Spleen (tissue), 11 donors: ENCODE data around the gene ALKBH2. TPM values are rescaled to one million over a fixed set of nuclear protein-coding genes. Genes with fewer than 3 reads are reported as not detected.

Experiments used
- DNase-seq: peaks from one replicate; pipeline ENCODE4 v3.0.0-alpha.2; 2020
- H3K27ac ChIP-seq, 8 donors: fragments of 200-600 bp; sonication (generic) in 7 of 8; 1 replicate in 4 of 8; 2 replicates in 4 of 8; pipeline versions ENCODE4 v1.5.0 to v1.8.0; 2016 to 2021; ENCODE audit warnings: inconsistent platforms in 4 of 8, mild to moderate bottlenecking in 4 of 8, moderate library complexity in 1 of 8
- H3K27me3 ChIP-seq, 7 donors: fragments of 200-600 bp; sonication (generic) in 6 of 7; replicated peaks in 1 of 7; 1 replicate in 4 of 7; 2 replicates in 3 of 7; pipeline versions ENCODE4 v1.5.0 to v1.8.0; 2016 to 2021; ENCODE audit warnings: inconsistent platforms in 3 of 7, mild to moderate bottlenecking in 1 of 7
- H3K36me3 ChIP-seq, 6 donors: fragments of 200-600 bp; sonication (generic) in 5 of 6; 1 replicate in 4 of 6; 2 replicates in 2 of 6; pipeline versions ENCODE4 v1.5.0 to v1.8.0; 2016 to 2021; ENCODE audit warnings: inconsistent platforms in 2 of 6
- H3K4me1 ChIP-seq, 6 donors: fragments of 200-600 bp; sonication (generic) in 5 of 6; 1 replicate in 3 of 6; 2 replicates in 3 of 6; pipeline versions ENCODE4 v1.5.0 to v1.8.0; 2016 to 2021; ENCODE audit warnings: inconsistent platforms in 3 of 6
- H3K4me3 ChIP-seq, 8 donors: fragments of 200-600 bp; sonication (generic) in 7 of 8; 1 replicate in 4 of 8; 2 replicates in 4 of 8; pipeline versions ENCODE4 v1.5.0 to v1.8.0; 2016 to 2021; ENCODE audit warnings: inconsistent platforms in 4 of 8, mild to moderate bottlenecking in 4 of 8, moderate library complexity in 2 of 8
- H3K9me3 ChIP-seq, 8 donors: fragments of 200-600 bp; sonication (generic) in 7 of 8; 1 replicate in 4 of 8; 2 replicates in 4 of 8; pipeline versions ENCODE4 v1.5.0 to v1.8.0; 2016 to 2021; ENCODE audit warnings: inconsistent platforms in 4 of 8
- CTCF ChIP-seq, 11 experiments: fragments of 200-600 bp in 7 of 11; fragments of 450-650 bp in 4 of 11; sonication (generic) in 4 of 11; IDR thresholded peaks in 8 of 11; conservative IDR thresholded peaks in 3 of 11; 1 replicate in 7 of 11; 2 replicates in 4 of 11; pipeline versions ENCODE4 v1.4.0 to v1.8.0; 2016 to 2021; ENCODE audit warnings: antibody characterized with exemption in 11 of 11, inconsistent platforms in 4 of 11, mild to moderate bottlenecking in 1 of 11
- POLR2A ChIP-seq, 3 donors: fragments of 450-650 bp; IDR thresholded peaks; one replicate each; pipeline ENCODE4 v1.5.1; 2017; ENCODE audit warnings: antibody characterized with exemption in 3 of 3, mild to moderate bottlenecking in 1 of 3
- POLR2AphosphoS5 ChIP-seq, 3 donors: sonication (generic); formaldehyde crosslinking; IDR thresholded peaks; one replicate each; pipeline ENCODE4 v1.5.1; 2017; ENCODE audit warnings: antibody characterized with exemption in 3 of 3
- WGBS, 5 donors: extraction: QIAGEN DNeasy Blood & Tissue Kit in 3 of 5; methylation state at CpG; one replicate each; pipeline versions ENCODE4 v1.1.5 to v1.1.7; 2013 to 2018; 5-methylcytosine and 5-hydroxymethylcytosine counted together
- intact Hi-C: fragments of 100-400 bp; cut with DNase I; formaldehyde crosslinking; loops from one replicate; pipeline ENCODE4 v1.15.0; 2023; ENCODE audit warnings: low total_unique reads
- polyA plus RNA-seq, 3 donors: library from polyadenylated mRNA; stranded (reverse); fragments of 200-250 nt; gene quantifications; one replicate each; pipeline ENCODE4 v1.2.1, GENCODE V29; 2013
- total RNA-seq, 7 donors: library from RNA; depleted of rRNA in 3 of 7; stranded (reverse); fragments of >200 nt in 3 of 7; fragmentation: NEBNext Ultra II Directional in 4 of 7; extraction: Animal tissue kit (Norgen Biotek cat#: 25700) in 4 of 7; gene quantifications; one replicate each; pipeline versions ENCODE4 v1.1.0 to v1.2.1, GENCODE V29; 2016 to 2021
- donor health status: healthy with polysubstance abuse.
- donor health status: DM: no; HTN: no; CAD: no; lungs with moderate emphysema.
- donor health status: DM: no; HTN: no; CAD: no.
- donor health status: Bipolar disorder and iron deficiency.
- donor health status: healthy.
- donor health status: DM: no; HTN: no; CAD: no.
- donor health status: DM: yes; HTN: yes; CAD: no.

ALKBH2 gene
- total and polyA plus RNA-seq, 10 donors, result 8.6 to 40.3 (median 13.8) TPM

- TF ChIP-seq CTCF (IDR thresholded peaks at IDR 0.05 in 8 of 11, conservative IDR thresholded peaks at IDR 0.05 in 3 of 11) (no peak), POLR2AphosphoS5 (IDR thresholded peaks at IDR 0.05) (no peak), POLR2A (IDR thresholded peaks at IDR 0.05) (no peak)
- Histone ChIP-seq H3K27me3 (no peaks in the 10 kb centered on the region), H3K36me3 (peaks cover 0 to 80% (median 58%) of the 10 kb centered on the region in 6 donors), H3K9me3 (no peaks in the 10 kb centered on the region), H3K4me3 (no peak overlapping the region), H3K27ac (no peak overlapping the region), H3K4me1 (peaks cover 15 to 36% (median 23%) of the 10 kb centered on the region in 6 donors)
- 90 to 97% (median 93%) methylated on average over 6 of the region's 6 CpGs for WGBS, 5 donors
- DNase-seq, result no peak
- intact Hi-C loops, result no loop called here
Measured at GRCh38 chr12:109088818-109089217, 4.5 kb downstream of the ALKBH2 start.

- Histone ChIP-seq H3K4me3 (no peak overlapping the region), H3K4me1 (peaks cover 6 to 20% (median 11%) of the 10 kb centered on the region in 6 donors), H3K9me3 (no peaks in the 10 kb centered on the region), H3K27me3 (no peaks in the 10 kb centered on the region), H3K36me3 (peaks cover 0 to 96% (median 73%) of the 10 kb centered on the region in 6 donors), H3K27ac (no peak overlapping the region)
- TF ChIP-seq CTCF (IDR thresholded peaks at IDR 0.05 in 8 of 11, conservative IDR thresholded peaks at IDR 0.05 in 3 of 11) (no peak), POLR2AphosphoS5 (IDR thresholded peaks at IDR 0.05) (no peak), POLR2A (IDR thresholded peaks at IDR 0.05) (no peak)
- intact Hi-C loops, result no loop called here
- no peak for DNase-seq
- WGBS, 5 donors, result 76 to 88% (median 81%) methylated on average over 4 to 5 of the region's 5 CpGs
Measured at GRCh38 chr12:109087250-109087649, 6.0 kb downstream of the ALKBH2 start.

GRCh38 chr12:109085590-109085989 lies 7.7 kb downstream of the ALKBH2 start:
- intact Hi-C loops, result no loop called here
- peaks cover 0 to 100% (median 84%) of the 10 kb centered on the region in 6 donors for H3K36me3 ChIP-seq

GRCh38 chr12:109084425-109084824 lies 8.8 kb downstream of the ALKBH2 start:
- H3K9me3 ChIP-seq, result peaks cover 0 to 4% (median under 1%) of the 10 kb centered on the region in 8 donors
- intact Hi-C loops, result no loop called here
- DNase-seq, result no peak
- H3K4me1 ChIP-seq, result no peaks in the 10 kb centered on the region
- H3K27ac ChIP-seq, result no peak overlapping the region
- no peaks in the 10 kb centered on the region for H3K27me3 ChIP-seq
- TF ChIP-seq POLR2AphosphoS5 (IDR thresholded peaks at IDR 0.05), result no peak
- TF ChIP-seq POLR2A (IDR thresholded peaks at IDR 0.05), result no peak
- no peak for TF ChIP-seq CTCF (IDR thresholded peaks at IDR 0.05 in 8 of 11, conservative IDR thresholded peaks at IDR 0.05 in 3 of 11)
- 94 to 99% (median 98%) methylated on average over 2 of the region's 2 CpGs for WGBS, 5 donors
- H3K36me3 ChIP-seq, result peaks cover 0 to 100% (median 83%) of the 10 kb centered on the region in 6 donors
- no peak overlapping the region for H3K4me3 ChIP-seq

More at GRCh38 chr12:109085590-109085989, 7.7 kb downstream of the ALKBH2 start:
- peaks cover 0 to 4% (median 0%) of the 10 kb centered on the region in 6 donors for H3K4me1 ChIP-seq
- no peak for DNase-seq
- H3K4me3 ChIP-seq, result no peak overlapping the region
- no peaks in the 10 kb centered on the region for H3K27me3 ChIP-seq
- no peak overlapping the region for H3K27ac ChIP-seq
- WGBS, 5 donors, result 93 to 98% (median 97%) methylated on average over 11 of the region's 11 CpGs
- no peak for TF ChIP-seq POLR2AphosphoS5 (IDR thresholded peaks at IDR 0.05)
- TF ChIP-seq CTCF (IDR thresholded peaks at IDR 0.05 in 8 of 11, conservative IDR thresholded peaks at IDR 0.05 in 3 of 11), result no peak
- TF ChIP-seq POLR2A (IDR thresholded peaks at IDR 0.05), result no peak
- no peaks in the 10 kb centered on the region for H3K9me3 ChIP-seq
